Head of caudate nucleus (tissue), 42 donors: ENCODE data around the gene NCS1.

ENCODE experiments used
- DNase-seq, 42 donors: peaks; one replicate each; pipeline versions ENCODE4 v3.0.0 to v3.0.0-alpha.2; 2020 to 2021; ENCODE audit warnings: mixed read lengths in 7 of 42
- intact Hi-C: fragments of 100-400 bp; cut with DNase I; formaldehyde crosslinking; loops from one replicate; pipeline ENCODE4 v1.15.0; 2022

Gene NCS1

DNA sequence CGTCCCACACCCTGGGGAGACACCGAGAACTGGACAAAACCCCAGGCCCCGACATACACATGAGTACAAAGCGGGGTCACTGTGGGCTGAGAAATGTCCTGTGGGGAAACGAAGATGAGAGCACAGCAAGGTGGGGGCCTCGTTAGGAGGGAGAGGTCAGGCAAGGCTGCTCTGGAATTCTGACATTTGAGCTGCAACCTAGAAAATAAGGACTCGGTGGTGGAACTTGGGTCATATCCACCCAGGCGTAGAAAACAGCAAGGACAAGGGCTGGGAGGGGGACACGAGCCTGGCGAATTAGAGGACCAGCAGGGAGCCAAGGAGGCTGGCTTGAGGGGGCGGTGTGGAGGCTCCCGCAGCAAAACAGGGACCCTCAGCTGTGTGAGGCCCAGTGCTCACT is 32.8 kb downstream of the NCS1 start:
- no peak for DNase-seq
- intact Hi-C loops: no loop called here

DNA sequence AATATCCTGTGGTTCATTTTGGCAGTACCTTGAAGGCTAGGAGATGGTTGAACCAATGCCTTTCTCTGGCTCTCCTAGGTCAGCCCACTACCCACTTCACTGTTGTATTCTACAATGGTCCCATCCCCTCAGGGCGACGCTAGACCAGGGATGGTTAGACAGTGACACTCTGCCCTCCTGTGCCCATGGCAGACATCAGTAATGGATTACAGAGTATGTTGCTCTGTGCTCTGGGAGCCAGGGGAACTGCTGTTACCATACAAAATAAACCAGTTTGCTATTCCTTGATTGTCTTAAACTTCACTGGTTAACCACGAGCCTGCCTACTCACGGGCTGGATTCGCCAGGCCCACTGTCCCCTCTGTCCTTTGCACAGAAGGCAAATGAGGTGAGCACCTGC is 33.7 kb downstream of the NCS1 start:
- intact Hi-C loops: no loop called here
- peak in 1 of 42 donors; percentile 8 for DNase-seq

DNA sequence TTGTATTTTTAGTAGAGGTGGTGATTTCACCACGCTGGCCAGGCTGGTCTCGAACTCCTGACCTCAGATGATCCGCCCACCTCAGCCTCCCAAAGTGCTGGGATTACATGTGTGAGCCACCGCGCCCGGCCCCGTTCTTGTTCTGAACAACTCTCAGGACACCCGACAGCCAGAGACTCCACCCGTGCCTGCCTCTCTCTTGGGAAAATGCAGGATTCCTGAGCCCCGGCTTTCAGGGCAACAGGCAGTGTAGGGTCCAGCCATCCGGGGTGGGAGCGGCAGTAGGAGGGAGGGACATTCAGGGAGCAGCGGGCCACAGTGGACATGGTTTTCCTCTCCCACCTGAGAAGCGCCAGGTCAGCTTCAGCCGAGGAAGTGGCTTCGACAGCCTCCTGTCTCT is 34.4 kb downstream of the NCS1 start:
- DNase-seq: no peak
- intact Hi-C loops: no loop called here

DNA sequence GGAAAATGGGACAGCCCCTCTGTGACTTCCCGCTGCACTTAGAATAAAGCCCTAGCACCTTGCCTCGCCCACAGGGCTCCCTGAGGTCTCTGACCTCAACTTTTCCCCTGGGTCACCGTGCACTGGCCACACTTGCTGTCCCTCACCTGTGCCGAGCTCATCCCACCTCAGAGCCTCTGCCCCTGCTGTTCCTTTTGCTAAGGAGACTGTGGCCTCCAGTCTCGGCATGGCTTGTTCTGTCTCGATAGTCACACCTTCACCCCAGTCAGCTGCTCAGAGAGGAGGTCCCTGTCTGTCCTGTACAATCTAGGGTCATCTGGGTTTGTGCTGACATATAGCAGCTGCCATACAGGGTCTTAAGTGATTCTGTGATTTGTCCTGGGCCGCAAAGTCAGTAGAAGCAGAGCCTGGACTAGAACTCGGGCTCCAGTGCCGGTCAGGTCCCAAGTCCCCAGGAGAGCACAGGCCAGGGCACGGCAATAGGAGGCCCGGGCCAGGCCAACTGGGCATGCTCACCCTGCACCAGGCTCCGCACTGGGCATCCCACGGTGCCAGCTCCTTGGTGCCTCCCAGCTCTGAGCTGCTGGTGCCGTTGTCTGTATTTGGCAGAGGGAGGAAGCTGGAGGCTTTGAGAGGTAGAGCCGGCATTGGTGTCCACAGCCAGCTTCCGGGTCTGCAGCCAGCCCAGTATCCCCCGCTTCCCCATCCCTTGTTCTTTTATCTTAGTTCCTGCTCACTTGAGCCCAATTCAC is 35.2 kb downstream of the NCS1 start:
- peak in 7 of 42 donors; percentile 15 to 70 (median 48) for DNase-seq
- intact Hi-C loops: no loop called here

DNA sequence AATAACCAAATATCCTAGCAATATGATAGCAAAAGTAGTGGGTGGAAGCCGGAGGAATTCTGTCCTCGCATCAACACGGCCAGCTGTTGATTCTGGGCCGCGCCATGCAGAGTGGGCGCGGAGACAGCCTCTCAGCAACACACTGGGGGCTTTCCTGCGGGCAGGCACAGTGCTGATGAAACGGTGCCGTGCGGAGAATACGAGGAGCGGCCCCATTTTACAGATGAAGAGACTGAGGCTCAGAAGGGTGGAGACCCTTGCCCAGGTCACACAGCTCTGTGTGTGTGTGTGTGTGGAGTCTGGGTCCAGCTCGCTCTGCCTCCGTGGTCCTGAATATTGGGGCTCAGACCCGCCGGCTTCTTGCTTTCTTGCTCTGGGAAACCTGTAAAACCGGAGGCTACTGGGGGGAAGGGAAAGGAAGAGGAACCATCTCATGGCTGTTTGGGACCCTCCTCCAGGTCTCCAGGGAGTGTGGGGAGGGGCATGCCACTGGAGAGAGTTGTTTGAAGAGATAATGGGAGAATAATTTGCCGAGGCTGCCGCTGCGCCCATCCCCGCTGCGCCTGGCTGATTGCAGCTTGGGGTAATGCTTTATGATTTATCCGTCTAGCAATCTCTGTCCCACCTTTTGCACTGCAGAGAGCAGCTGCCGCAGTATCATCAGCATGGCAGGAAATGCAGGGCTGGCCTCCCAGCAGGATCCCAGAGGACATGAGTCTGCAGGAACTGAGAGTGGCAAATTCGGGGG is 36.6 kb downstream of the NCS1 start:
- intact Hi-C loops: no loop called here
- peak in 9 of 42 donors; percentile 8 to 66 (median 41) for DNase-seq

DNA sequence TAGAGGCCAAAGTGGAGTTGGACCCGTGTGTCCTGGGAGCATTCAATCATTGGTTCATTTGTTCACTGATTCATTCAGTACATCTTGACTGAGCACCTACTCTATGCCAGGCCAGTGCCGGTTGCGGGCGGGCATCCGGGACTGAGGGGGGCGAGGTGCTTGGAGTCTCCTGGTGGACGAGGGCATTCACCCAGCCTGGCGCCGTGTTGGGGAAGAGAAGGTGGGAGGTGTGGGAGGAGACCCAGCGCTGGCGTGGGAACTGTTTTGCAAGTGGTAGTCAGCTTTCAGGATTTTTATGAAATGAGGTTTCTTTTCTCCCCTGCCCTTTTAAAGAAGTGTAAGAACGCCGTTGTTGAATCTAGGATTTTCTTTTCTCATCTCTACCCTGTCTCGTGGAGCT is 37.2 kb downstream of the NCS1 start:
- peak in 4 of 42 donors; percentile 11 to 49 (median 34) for DNase-seq
- intact Hi-C loops: no loop called here

DNA sequence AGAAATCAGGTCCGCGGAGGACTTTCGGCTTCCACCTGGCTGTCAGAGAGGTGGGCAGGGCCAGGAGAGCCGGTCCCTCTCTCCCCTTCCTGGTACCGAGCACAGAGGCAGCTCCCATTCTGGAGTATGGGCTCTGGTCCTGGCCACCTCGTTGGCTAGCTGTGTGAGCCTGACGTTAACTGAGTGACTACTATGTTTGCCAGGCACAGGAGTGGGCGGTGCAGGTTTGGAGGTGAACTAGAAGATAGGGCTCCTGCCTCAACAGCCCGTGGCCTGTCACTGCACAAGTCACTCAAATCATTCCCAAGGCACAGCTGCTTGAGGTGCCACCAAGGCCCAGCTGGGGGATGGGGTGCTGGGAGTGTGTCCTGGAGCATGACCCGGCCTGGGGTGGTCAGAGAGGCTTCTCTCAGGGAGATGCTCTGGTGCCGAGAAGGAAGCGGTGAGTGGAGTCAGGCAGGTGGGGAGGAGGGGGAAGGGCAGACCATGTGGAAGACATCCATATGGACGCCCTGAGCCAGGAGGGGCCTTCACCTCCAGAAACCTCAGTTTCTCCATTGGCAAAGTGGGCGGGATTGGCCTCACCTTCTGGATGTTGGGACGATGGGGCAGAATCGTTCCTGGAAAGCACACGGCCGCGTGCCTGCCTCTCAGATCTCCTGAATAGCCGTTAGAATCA is 39.5 kb downstream of the NCS1 start:
- intact Hi-C loops: no loop called here
- peak in 2 of 42 donors; percentile 9 to 23 for DNase-seq

DNA sequence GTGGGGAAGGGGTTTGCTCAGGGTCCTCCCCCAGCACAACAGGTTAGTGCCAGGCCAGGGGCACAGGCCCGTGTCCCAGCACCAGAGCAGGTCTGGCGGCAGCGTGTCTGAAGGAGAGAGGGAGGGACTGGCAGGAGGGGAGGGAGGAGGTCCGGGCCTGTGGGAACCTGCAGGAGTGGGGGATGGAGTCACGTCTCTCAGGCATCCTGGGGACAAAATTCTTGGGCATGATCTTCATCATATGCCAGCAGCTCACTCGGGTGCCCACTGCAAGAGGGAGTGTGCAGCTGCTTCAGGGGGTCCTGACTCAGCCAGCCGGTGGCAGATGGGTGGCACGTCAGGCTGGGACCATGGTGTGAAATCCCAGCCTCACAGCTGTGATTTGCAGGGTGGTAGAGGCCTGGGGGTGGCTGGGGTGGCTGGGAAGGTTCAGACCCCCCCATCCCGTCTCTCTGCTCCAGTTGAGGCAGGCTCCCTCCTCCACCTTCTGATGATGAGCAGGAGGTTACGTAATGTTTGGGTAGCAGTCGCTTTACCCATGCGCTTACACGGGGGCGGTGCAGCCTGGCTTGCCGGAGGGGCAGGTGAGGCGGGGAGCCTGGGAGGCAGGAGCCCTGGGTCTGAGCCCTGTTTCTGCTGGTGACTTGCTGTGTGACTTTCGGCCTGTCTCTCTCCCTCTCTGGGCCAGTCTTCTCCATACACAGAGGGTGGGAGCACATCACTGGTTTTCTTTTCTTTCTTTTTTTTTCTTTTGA is 40.5 kb downstream of the NCS1 start:
- intact Hi-C loops: no loop called here
- peak; percentile 43 to 92 (median 77) for DNase-seq

DNA sequence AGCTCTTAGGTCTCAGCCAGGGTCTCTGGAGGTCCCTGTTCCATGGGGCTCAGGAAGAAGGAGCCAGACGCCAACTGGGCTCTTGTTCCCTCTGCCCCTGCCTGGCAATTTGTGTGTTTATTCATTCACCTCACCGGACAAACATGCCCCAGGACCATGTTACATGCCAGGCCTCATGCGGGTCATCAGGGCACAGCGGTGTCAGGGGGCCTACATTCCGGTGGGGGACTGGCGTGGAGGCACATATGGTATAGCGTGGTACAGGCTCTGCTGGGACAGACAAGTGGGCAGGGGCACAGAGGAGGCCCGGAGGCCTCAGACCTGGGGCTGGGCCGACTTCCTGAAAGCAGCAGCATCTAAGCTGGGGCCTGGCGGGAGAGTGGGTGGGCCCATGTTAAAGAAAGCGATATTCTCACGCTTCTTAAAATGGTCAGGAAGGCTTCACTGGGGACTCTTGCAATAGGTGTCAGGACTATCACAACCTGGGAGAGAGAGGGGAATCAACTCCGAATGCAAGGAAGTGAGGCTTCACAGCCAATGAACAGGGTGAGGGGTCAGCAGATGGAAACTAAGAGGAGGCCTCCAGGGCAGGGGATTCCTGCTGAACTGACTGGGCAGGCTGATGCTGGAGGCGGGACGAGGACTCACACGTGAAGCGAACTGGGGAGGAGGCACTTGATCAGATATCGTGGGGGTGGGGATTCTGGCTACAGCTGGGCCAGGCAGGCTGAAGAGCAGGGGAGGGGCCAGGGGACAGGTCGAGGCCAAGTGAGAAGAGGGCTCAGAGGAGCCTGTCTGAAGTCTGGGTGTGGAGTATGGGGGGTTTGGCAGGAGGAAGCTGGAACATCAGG is 41.9 kb downstream of the NCS1 start:
- DNase-seq: no peak
- intact Hi-C loops: no loop called here

DNA sequence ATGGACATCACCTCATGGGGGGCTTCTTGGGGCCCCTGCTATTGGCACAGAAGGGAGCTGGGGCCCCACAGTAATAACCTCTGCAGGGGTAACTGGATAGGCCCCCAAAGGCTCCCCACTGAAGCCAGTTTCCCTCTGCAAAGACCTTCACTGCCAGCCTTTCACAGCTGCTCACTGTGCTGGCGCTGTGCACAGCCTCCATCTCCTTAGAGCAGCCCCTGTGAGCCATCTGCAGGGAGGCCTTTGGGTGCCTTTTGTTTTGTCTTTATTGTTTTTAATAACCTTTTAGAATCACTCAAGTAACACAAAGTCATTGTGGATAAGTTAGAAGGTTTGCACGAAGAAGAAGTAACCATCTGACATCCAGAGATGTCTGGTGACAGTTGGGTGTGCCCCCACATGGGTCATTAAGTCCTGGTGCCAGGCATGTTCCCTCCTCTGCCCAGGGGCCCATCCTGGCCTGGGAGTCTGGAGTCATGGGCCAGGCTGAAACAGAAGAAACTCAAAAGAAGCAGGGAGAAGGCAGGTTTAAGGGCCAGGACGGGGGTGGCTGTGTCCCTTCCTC is 42.7 kb downstream of the NCS1 start:
- no peak for DNase-seq
- intact Hi-C loops: no loop called here

DNA sequence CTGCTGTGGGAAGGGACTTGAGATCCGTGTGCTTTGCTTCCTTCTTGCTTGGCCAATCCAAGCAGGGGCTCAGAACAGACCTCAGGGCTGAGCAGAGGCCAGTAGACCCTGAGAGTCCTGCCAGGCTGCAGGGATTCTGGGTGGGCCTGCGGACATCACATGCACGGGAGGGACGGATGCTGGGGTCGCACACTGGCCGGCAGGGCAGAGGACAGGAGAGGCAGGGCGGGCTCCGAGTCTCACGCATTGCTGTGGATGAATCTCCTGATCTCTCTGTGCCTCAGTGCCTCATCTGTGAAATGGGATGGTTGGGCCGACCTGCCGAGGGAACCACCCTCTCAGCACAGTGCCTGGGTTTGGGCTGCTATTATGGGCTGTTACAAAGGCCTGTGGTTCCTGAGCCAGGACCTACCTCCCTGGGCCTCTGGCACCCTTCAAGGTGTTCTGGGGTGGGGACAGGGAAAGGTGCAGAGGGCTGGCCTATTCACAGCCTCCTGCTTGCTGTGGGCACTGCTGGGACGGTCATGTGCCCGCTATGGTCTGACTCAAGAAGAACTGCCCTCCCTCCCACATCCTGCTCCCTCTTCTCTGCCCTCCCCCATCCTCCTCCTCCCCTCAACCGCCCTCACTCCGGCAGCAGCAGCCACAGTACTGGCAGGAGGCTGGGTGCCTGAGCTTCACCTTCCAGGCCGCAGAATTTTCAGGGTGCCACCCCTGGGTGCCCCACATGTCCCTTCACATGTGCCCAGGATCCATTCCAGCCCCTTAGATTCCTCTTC is 43.3 kb downstream of the NCS1 start:
- intact Hi-C loops: no loop called here
- DNase-seq: peak in 2 of 42 donors; percentile 12 to 31

DNA sequence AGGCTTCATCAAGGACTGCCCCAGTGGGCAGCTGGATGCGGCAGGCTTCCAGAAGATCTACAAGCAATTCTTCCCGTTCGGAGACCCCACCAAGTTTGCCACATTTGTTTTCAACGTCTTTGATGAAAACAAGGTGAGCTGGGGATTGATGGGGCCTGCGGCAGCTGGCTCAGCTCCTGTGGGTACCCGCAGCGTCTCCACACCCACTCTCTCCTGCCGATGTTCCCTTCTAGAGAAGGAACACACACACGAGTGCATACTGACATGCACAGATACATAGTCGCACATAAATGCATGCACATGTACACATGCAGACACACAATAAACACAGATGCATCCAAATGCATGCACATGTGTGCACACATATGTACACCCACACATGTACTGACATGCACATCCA is 45.6 kb downstream of the NCS1 start:
- DNase-seq: peak in 3 of 42 donors; percentile 42 to 64 (median 51)
- intact Hi-C loops: no loop called here

DNA sequence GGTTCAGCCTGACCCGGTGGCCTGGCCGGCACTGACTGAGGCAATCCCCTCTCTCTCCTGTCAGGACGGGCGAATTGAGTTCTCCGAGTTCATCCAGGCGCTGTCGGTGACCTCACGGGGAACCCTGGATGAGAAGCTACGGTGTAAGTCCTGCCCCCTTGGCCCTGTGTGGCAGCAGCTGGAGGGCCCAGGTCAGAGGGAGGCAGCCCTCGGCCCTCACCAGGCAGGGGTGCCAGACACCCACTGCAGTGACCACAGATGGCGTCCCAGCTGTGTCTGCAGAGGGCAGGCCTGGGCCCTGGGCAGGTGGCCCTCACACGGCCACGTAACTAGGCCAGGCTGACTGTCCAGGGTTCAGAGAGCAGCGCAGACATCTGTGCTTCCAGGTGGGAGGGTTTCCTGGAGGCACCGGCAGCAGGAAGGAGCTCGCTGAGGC is 47.5 kb downstream of the NCS1 start:
- no peak for DNase-seq
- intact Hi-C loops: no loop called here

DNA sequence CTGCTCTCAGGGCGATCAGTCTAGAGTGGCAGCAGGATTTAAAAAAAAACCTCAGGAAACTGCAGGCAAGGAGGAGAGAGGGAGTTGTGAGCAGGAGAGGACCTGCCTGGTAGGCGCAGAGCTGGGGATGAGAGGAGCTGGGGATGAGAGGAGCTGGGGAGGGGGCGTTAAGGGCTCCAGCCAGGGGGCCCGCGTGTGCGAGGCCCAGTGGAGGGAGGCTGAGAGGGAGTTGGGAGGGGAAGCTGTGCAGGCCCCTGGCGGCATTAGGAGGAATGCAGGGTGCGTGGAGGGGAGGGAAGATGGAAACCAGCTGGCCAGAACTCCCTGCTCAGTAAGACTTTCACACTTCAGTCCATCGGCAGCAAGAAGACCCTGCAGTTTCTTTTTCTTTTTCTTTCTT is 48.1 kb downstream of the NCS1 start:
- no peak for DNase-seq
- intact Hi-C loops: no loop called here

DNA sequence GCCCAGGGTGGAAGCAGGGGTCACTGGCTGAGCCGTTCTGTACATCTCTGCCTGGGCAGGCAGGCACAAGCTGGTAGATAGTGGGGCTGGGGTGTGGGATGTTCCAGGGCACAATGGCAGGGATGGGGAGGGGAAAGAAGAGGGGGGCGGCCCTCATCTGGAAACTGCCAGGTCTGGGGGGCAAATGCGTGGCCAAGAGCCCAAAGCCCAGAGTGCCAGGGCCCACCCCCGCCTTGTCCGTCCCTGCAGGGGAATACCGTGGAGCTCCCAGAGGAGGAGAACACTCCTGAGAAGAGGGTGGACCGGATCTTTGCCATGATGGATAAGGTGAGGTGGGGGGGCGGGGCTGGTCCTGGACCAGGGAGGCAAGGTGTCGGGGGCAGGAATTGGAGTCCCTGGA is 50.6 kb downstream of the NCS1 start:
- DNase-seq: no peak
- intact Hi-C loops: no loop called here

DNA sequence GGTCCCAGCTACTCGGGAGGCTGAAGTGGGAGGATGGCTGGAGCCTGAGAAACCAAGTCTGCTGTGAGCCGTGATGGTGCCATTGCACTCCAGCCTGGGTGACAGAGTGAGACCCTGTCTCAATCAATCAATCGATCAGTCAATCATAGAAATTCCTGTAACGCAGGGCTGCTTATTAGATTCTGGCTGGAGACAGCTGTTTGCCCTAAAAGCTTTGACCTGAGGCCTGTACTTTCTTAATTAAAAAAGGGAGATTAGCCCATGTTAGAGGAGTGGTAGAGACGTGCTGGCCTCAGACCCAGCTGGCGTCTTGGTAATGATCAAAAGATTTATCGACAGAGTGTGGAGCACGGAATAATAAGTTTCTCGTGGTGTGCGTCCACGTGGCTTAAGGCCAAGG is 52.9 kb downstream of the NCS1 start:
- intact Hi-C loops: no loop called here
- no peak for DNase-seq

DNA sequence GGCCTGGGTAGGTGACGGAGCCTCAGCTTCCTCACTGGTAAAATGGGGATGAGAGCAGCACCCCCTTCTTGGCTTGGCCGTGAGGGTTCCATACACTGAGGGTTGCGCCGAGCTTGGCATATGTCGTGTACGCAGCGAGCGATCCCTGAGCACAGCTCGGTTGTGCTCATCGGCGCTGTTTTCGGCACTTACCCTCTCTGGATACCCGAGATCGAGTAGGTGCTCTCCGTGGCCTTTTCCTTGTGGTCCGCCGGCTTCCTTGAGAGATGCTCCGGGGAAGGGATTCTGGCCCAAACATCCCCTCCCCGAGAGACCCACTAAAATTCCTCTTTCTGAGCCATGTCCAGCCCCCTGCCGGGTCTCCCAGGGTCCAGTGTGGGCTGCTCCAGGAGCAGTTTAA is 53.4 kb downstream of the NCS1 start:
- DNase-seq: no peak
- intact Hi-C loops: no loop called here
